Hypothalamus (tissue), 51 donors: Measurements from ENCODE around the gene EIF2A.
"Not testable (repeated sequence)": the region's sequence is repeated elsewhere in the genome, so short reads cannot be mapped to it uniquely, and the experiment has no call there.

Experiments
- DNase-seq, 51 donors: peaks; one replicate each; lab custom pipeline; 2025; lab: John Stamatoyannopoulos, UW

EIF2A gene

GRCh38 chr3:150546226-150547044, at the start of gene EIF2A, which contains the start of gene SERP1:
Gene EIF2A, plus strand, starts transcription at chr3:150546787. Its CDS starts 16 bp downstream, at chr3:150546803.
Gene SERP1, minus strand, starts transcription at chr3:150546496. Its CDS starts 361 bp downstream, at chr3:150546135.
- peak; percentile 89 to 100 (median 98) for DNase-seq

- no peak for DNase-seq
Observed at GRCh38 chr3:150497956-150498355, 48.6 kb upstream of the EIF2A start.

GRCh38 chr3:150500960-150501359, 45.6 kb upstream of the EIF2A start:
- not testable (repeated sequence) for DNase-seq

- DNase-seq, result no peak
Observed at GRCh38 chr3:150503402-150504099, 43.0 kb upstream of the EIF2A start.

- no peak for DNase-seq
Observed at GRCh38 chr3:150504483-150504882, 42.1 kb upstream of the EIF2A start.

- DNase-seq, result no peak
Observed at GRCh38 chr3:150508401-150508800, 38.2 kb upstream of the EIF2A start.

GRCh38 chr3:150509780-150510179, 36.8 kb upstream of the EIF2A start:
- no peak for DNase-seq

GRCh38 chr3:150511122-150511821, 35.3 kb upstream of the EIF2A start:
- DNase-seq, result no peak

- DNase-seq, result no peak
Observed at GRCh38 chr3:150515210-150515609, 31.4 kb upstream of the EIF2A start.

GRCh38 chr3:150519026-150519425, 27.6 kb upstream of the EIF2A start:
- DNase-seq, result no peak

- no peak for DNase-seq
Observed at GRCh38 chr3:150520408-150520807, 26.2 kb upstream of the EIF2A start.

- DNase-seq, result no peak
Observed at GRCh38 chr3:150521463-150521862, 25.1 kb upstream of the EIF2A start.

GRCh38 chr3:150523538-150523937, 23.0 kb upstream of the EIF2A start:
- no peak for DNase-seq

- DNase-seq, result no peak
Observed at GRCh38 chr3:150527464-150528255, 18.9 kb upstream of the EIF2A start.

GRCh38 chr3:150528354-150528797, 18.2 kb upstream of the EIF2A start:
- no peak for DNase-seq

- no peak for DNase-seq
Observed at GRCh38 chr3:150531775-150532174, 14.8 kb upstream of the EIF2A start.

- DNase-seq, result no peak
Observed at GRCh38 chr3:150535204-150535603, 11.4 kb upstream of the EIF2A start.

GRCh38 chr3:150538324-150539208, 8.0 kb upstream of the EIF2A start:
- no peak for DNase-seq

- no peak for DNase-seq
Observed at GRCh38 chr3:150540297-150540696, 6.3 kb upstream of the EIF2A start.
